Measurements from ENCODE around the gene GALNTL6. TPM values are rescaled to one million over a fixed set of nuclear protein-coding genes. Genes with fewer than 3 reads are reported as not detected.
"Not testable (repeated sequence)": the region's sequence is repeated elsewhere in the genome, so short reads cannot be mapped to it uniquely, and the experiment has no call there.

Gene GALNTL6
- total and polyA plus RNA-seq, 2 donors (not counting 3 experiments of a cell fraction or from before 2014, with no cell fraction given), result not detected

DNA sequence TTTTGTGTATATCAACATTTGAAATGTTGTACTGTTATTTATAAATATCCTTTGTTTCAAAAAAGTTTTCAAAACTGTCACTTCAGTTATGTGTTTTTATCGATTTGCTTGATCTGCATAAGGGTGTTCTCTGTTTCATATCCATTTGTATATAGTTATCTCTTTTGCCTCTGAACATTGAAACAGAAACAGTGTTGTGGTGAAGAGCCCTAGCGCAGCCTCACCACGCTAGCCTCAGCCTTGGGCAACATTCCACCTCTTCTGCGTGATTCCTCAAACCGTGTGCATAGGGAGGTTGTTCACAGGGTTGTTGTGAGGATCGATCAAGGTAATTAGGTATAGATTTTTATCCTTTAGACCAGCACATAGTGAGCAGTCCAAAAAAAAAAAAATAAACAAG lies 1068.4 kb downstream of the GALNTL6 start:
- CTCF ChIA-PET, result no interaction called here
- Histone ChIP-seq H3K79me2 (ENCODE audit: control insufficient read depth, insufficient read depth, low read length) (no peaks in the 10 kb centered on the region), H3K36me3 (ENCODE audit: control insufficient read depth in 2 of 2, extremely low read depth in 1 of 2, insufficient read depth in 2 of 2, low read length in 2 of 2) (no peaks in the 10 kb centered on the region)

GRCh38 chr4:172887358-172887757 lies 1074.2 kb downstream of the GALNTL6 start:
- intact Hi-C loops (cut with micrococcal nuclease); DNase-seq (ENCODE audit: low read depth, low spot score): not testable (repeated sequence)

More for the DNA sequence above, 1068.4 kb downstream of the GALNTL6 start:
- Histone ChIP-seq H3K9me3 (replicated peaks; ENCODE audit: control insufficient read depth, insufficient read depth, low read length) (no peaks in the 10 kb centered on the region), H2AFZ (ENCODE audit: low read depth, low read length) (no peak overlapping the region), H4K20me1 (replicated peaks; ENCODE audit: control insufficient read depth, extremely low read depth, insufficient read depth, low read length) (no peaks in the 10 kb centered on the region), H3K27ac (ENCODE audit: insufficient read depth, low read depth, low read length) (no peak overlapping the region), H3K9me1 (replicated peaks; ENCODE audit: control insufficient read depth, extremely low read depth, insufficient read depth, low read length) (no peaks in the 10 kb centered on the region), H3K4me3 (replicated peaks in 1 of 3; ENCODE audit: insufficient read depth in 1 of 3, low read depth in 1 of 3, low read length in 3 of 3) (no peak overlapping the region), H3K4me1 (ENCODE audit: control insufficient read depth, extremely low read depth, insufficient read depth, low read length) (no peaks in the 10 kb centered on the region), H3K9ac (replicated peaks; ENCODE audit: extremely low read depth, insufficient read depth, low read length) (no peak overlapping the region), H3K27me3 (ENCODE audit: control insufficient read depth in 2 of 2, insufficient read depth in 2 of 2, low read length in 2 of 2) (no peaks in the 10 kb centered on the region), H3K4me2 (ENCODE audit: insufficient read depth, low read length) (no peak overlapping the region)
- intact Hi-C loops (cut with micrococcal nuclease) (no loop called here), dilution Hi-C loops (cut with MboI; ENCODE audit: extremely low pct_ligation_motif_present, low sequenced_read_pairs) (no loop called here)
- no peak for TF ChIP-seq EZH2 (IDR thresholded peaks at IDR 0.05; ENCODE audit: borderline replicate concordance, low read depth, low read length, severe bottlenecking)
- TF ChIP-seq CTCF (IDR thresholded peaks at IDR 0.05; ENCODE audit: extremely low read depth in 1 of 2, insufficient read depth in 1 of 2, low read depth in 1 of 2, low read length in 2 of 2), result no peak
- TF ChIP-seq FOS (IDR thresholded peaks at IDR 0.05; ENCODE audit: borderline replicate concordance, insufficient read depth, low read length), result no peak
- TF ChIP-seq MYC (IDR thresholded peaks at IDR 0.05; ENCODE audit: low read depth, low read length), result no peak
- TF ChIP-seq, protein P1, sequence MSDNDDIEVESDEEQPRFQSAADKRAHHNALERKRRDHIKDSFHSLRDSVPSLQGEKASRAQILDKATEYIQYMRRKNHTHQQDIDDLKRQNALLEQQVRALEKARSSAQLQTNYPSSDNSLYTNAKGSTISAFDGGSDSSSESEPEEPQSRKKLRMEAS (IDR thresholded peaks at IDR 0.05; ENCODE audit: insufficient read depth, insufficient read length), result no peak
- TF ChIP-seq JUN (IDR thresholded peaks at IDR 0.05; ENCODE audit: borderline replicate concordance, insufficient read depth, insufficient read length, low read depth), result no peak
- no peak for TF ChIP-seq POLR2AphosphoS5 (IDR thresholded peaks at IDR 0.05; ENCODE audit: insufficient read depth, low read depth, low read length)
- TF ChIP-seq GATA2 (IDR thresholded peaks at IDR 0.05; ENCODE audit: insufficient read depth, insufficient read length, low read depth, low read length), result no peak
- TF ChIP-seq POLR2A (IDR thresholded peaks at IDR 0.05; ENCODE audit: low read depth, low read length), result no peak
- no peak for FAIRE-seq
- POLR2A ChIA-PET, result no interaction called here
- BruUV-seq (replicated peaks), result no TSS peak
- no peak for DNase-seq (ENCODE audit: low read depth, low spot score)

More at GRCh38 chr4:172887358-172887757, 1074.2 kb downstream of the GALNTL6 start:
- CTCF ChIA-PET; H3K79me2 ChIP-seq (ENCODE audit: control insufficient read depth, insufficient read depth, low read length); H3K4me2 ChIP-seq (ENCODE audit: insufficient read depth, low read length); BruUV-seq (replicated peaks); H3K27ac ChIP-seq (ENCODE audit: insufficient read depth, low read depth, low read length); dilution Hi-C loops (cut with MboI; ENCODE audit: extremely low pct_ligation_motif_present, low sequenced_read_pairs); POLR2A ChIA-PET; H3K36me3 ChIP-seq (ENCODE audit: control insufficient read depth in 2 of 2, extremely low read depth in 1 of 2, insufficient read depth in 2 of 2, low read length in 2 of 2); H2AFZ ChIP-seq (ENCODE audit: low read depth, low read length); H3K4me1 ChIP-seq (ENCODE audit: control insufficient read depth, extremely low read depth, insufficient read depth, low read length); H3K9me1 ChIP-seq (replicated peaks; ENCODE audit: control insufficient read depth, extremely low read depth, insufficient read depth, low read length); H4K20me1 ChIP-seq (replicated peaks; ENCODE audit: control insufficient read depth, extremely low read depth, insufficient read depth, low read length); H3K9me3 ChIP-seq (replicated peaks; ENCODE audit: control insufficient read depth, insufficient read depth, low read length); FAIRE-seq; H3K9ac ChIP-seq (replicated peaks; ENCODE audit: extremely low read depth, insufficient read depth, low read length); H3K4me3 ChIP-seq (replicated peaks in 1 of 3; ENCODE audit: insufficient read depth in 1 of 3, low read depth in 1 of 3, low read length in 3 of 3); H3K27me3 ChIP-seq (ENCODE audit: control insufficient read depth in 2 of 2, insufficient read depth in 2 of 2, low read length in 2 of 2): not testable (repeated sequence)

Measured in endothelial cell of umbilical vein (primary cell).